GM19035 (cell line): ENCODE results near the gene RTP2.
A peak's percentile ranks its signal among the peaks of the same experiment; 100 is the strongest.

Experiments
- ATAC-seq: cut with Tn5 transposase; IDR thresholded peaks from one replicate; pipeline ENCODE4 v1.9.1; 2021; ENCODE audit not compliant: unreplicated experiment

RTP2 gene

DNA sequence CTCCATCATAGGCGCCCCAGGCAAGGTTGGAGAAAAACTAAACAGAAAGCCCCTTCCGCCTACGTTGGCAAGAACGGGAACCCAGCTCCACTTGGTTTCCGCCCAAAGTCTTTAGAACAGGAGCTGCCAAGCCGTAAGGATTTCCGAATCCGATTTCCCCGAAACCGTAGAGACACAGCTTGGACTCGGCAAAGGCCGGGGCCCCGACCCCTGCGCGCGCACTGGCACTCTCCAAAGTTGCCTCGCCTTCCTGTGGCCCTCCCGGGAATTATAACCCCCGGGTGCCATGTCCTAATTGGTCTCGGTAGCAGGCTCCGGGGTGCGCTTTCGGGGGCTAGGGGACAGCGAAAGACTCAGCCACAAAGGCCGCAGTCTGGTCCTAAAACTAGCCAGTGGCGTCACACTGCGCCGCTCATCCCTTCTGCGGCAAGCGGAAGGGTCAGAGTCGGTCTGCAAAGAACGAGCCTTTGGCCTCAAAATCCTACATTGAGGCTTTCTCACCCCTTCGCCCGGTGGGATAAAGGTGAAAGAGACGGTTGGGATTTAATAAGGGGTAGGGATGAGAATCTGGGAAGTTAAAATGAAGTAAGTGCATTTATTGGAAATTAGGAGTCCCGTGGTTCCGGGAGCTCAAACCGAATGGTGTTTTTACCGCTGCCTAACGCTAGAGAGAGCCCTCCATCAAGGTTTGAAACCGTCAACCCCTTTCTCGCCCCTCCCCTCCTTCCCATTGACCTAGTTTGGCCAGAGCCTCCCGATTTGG, 36.2 kb upstream of the RTP2 start:
- ATAC-seq = peak; percentile 52

DNA sequence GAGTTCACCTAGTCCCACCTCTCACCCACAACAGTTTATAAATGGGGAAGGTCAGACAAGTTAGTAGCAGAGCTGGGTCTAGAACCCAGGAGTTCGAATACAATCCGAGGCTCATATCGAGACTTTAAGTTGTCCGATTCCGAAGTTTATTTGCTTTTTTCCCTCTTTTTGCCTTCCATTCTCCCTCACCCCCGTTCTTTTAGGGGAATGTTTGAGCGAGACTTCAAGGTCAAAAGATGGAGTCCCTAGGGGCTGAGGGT, 35.6 kb upstream of the RTP2 start:
- ATAC-seq = no peak

DNA sequence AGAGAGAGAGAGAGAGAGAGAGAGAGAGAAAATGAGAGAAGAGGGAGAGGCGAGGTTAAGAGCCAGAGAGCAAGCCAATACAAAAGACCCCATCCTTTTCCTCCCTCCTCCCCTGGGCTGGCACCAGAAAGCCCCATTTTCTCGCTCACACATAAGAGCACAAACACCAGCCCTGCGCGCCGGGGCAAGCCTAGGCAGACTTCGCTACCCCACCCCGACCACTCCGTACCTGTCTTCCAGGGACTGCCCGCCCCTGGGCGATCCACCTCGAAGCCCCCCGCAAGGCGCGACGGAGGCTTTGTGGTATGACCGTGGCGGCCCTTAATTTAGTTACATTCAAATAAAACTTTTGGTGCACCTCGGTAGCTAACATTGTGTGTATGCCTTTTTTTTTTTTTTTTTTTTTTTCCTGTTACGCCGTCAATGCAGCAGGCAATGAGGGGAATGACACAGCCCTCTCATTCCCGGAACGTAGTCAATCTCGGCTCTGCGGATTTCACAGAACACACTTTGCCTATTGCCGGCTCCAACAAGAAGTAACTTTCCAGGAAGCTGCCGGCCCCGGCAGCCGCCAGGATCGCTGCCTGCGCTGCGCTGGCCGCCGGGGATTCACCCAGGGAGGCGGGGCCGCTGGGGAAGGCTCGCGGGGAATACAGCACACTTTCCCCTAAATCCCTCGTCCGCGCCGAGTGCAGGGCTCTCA, 35.2 kb upstream of the RTP2 start:
- ATAC-seq = no peak

DNA sequence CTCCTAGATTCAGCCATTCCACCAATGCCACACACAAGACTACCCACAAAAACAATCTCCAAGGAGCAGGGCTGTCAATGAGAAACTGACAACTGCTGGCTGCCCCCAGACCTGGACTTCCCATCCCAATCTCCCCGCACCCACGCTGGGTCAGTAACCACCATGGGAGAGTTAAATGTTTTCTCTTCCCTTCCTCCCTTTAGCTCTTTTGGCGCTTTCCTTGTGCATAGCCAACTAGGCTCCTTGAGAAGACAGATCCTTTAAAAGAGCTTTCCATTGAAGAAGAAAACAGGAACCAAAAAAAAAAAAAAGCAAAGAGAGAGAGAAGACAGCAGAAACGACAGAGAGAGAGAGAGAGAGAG, 34.6 kb upstream of the RTP2 start:
- ATAC-seq = no peak

DNA sequence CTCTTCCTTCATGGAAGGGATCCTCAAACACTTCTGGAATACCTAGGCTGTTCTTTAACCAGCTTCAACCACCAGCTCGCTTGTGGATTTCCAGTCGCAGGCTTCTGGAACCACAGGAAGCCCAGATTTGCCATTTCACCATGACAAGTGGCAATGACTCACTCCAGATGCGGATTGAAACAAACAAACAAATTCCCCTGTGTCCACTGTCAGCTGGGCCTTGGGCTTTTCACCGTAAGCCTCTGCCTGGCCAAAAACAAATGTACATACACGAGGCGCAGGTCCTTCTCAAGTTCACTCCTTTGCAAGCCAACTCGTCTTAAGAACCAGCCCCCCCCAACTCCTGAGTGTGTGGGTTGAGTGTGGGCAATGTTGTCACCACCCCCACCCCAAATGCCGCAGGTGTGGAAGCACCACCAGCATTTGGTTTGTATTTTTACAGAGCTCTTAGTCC, 34.1 kb upstream of the RTP2 start:
- no peak for ATAC-seq

DNA sequence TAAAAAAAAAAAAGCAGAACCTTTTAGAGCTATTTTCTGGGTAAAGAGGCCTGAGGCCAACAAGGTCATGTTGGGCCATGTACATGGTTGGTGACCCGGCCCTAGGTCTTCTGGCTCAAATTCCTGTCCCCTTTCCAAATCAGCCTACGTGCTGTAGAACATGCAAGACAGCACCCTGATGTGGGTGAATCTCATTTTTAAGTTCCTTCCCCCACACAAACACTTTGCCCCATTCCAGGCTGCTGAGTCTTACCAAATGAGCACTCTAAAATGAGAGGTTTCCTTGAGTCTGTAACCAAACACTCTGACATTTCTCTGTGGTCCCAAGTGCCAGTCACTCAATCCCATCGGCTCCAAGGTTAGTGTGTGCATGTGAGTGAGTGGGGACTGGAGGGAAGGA, 33.5 kb upstream of the RTP2 start:
- ATAC-seq = no peak

DNA sequence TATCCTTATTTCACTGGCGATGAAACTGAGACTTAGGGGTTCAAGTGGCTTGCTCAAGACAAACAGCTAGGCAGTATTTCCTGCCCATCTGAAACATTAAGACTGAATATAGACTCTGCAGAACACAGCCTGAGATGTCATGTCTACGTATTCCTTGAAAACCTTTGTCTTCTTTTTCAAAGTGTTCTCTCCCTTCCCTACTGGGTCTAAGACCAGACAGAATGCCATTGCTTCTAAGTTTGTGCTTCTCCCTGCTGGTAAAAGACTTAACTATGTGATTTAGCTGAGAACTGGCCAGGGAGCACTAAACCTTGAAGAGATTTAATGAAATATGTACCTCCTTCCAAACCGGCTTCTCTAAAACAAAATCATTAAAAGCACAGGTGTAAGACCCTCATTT, 33.0 kb upstream of the RTP2 start:
- no peak for ATAC-seq

DNA sequence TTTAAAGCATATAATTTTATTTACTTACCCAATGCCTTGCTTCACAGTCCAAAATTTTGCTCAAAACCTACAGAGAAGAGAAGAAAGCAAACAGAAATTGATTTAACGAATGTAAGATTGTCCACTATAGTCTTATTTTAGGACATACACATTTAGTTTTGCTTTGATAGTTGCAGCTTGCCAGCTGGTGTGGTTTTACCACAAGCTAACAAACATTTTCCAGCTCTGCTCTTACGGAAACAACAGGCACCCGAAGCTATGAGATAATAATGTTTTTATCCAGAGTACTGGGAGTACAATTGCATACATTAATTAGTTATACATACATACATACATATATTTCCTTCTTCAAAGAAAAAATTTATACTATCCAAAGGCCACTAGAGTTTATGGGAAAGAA, 32.5 kb upstream of the RTP2 start:
- no peak for ATAC-seq

DNA sequence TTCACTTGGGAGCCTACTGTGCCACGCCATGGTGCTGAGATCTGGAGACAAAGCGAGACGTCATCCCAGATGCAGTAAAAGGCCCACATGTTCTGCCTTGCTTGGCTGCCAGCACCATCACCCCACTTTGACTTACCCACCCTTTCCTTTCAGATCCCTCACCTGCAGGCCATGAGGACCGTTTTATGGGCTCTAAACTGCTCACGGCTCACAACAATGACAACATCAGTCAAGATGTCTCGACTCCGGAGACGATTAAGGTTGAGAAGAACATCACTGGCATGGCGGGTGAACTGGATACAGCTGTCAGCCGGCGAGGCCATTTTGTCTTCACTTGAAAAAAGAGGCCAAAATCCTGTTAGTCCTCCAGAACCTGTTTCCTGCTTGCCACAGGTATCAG, 31.0 kb upstream of the RTP2 start:
- no peak for ATAC-seq

DNA sequence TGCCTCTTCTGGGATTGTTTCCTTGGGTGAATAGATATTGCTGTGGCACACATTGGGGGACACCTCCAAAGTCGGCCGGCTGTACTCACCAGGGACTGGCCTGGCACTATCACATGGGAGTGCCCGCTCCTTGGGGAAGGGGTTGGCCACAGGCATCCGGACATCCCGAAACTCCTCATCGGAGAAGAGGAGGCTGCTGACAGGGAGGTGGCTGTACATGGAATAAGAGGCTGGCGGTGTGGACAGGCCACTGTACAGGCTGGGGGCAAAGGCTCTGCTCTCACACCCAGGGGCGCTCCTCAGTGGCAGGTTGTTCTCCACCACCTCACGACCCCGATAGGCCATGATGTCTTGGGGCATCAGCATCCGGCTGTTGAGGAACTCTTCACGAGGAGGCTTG, 27.2 kb upstream of the RTP2 start:
- ATAC-seq = no peak

DNA sequence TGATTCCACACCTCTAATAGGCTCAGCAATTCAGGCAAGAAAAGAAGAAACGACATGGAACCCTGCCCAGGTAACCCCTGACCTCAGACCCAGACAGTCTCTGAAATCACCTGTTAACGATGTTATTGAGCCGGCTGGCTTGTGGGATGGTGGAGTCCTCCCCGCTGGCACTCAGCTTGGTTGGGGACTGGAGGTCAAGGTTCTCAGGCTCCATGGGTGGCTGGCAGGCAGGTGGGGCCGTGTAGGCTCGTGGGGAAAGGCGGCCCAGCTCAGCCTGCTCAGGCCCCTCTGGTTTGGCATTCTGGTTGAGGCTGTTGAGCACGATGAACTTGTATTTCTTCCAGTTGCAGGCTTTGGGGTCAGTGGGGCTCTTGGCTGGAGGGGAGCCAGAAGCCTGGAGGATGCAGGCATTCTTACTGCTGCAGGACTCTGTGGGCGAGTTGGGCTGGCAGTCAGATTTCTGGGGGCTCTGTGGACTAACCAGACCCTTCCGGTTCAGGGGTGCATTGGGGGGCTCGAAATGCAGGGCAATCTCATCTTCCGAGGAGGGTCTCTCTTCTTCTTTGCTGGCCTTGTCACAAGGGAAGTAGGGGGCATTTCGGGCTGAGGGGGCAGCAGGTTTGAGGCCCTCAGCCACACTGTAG, 26.7 kb upstream of the RTP2 start:
- ATAC-seq = no peak

DNA sequence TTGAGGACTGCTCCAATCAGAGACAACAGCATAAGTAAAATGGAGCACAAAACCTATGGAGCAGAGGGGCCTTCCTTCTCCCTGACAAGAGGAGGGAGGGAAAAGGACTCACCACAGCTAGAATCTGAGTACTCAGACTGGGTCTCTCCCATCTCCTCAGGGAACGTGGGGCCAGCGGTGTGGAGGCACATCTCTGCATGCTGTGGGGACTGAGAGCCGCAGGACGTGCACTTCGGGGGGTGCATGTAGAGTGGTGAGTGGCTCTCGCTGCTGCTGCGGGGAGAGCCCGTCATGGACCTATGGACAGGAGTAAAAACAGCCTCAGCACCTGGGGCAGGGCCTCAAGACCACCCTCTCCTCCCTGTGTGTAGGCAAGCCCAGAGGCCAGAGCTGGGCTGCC, 25.9 kb upstream of the RTP2 start:
- ATAC-seq = no peak

DNA sequence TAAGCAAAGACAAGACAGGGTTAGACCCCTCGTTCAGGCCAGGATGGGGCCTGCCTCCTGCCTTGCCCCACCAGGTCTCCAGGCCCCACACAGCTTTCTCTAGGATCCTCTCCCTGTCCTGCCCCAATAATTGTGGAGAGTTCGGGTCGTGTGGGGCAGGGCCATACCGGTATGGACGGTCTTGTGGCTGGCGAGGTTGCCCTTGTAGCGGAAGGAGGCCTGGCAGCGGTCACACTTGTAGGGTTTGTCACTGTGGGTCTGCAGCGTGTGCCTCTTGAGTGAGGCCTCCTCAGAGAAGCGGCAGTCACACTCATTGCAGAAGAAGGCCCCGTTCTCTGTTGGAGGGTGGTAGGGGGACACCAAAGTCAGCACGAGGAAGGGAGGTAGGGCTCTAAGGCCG, 24.2 kb upstream of the RTP2 start:
- ATAC-seq = no peak

DNA sequence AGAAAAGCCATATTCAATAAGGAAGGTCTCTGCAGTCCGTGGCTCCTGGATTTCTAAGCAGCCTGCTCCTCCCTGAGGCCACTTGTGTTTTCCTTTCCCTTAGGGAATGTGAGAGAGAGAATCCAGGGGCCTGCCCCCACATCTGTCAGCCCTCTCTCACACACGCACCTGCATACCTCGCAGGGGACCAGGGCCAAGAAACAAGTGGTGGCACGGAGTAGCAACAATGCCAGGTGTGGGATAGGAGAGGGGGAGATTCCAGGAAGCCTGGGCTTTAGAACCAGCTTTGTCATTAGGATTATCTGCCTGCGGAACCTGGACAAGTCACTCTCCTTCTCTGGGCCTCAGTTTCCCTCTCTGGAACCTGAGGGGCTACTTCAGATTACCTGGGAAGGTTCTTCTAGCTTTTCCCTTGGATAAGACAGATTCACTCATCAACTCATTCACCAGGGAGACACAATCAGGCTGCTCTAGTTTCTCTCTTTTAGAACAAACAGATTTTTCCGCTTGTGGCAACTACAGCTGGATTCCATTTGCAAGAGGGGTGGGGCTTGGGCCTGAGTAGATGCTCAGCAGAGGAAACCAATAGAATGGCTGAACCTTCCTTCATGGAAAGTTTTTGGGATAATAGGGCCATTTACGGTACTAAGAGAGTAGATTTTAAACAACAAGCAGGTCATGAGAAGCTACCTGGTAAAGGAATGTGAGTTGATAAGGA, 23.5 kb upstream of the RTP2 start:
- no peak for ATAC-seq

DNA sequence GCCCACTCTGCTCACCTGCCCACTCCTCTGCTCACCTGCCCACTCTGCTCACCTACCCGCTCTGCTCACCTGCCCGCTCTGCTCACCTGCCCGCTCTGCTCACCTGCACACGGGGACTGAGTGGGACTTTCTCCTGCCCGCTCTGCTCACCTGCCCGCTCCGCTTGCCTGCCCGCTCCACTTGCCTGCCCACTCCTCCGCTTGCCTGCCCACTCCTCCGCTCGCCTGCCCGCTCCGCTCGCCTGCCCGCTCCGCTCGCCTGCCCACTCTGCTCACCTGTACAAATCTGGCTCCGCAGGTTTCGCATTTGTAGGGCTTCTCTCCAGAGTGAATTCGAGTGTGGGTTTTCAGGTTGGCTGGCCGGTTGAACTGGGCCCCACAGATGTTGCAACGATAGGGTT, 22.9 kb upstream of the RTP2 start:
- ATAC-seq = no peak

DNA sequence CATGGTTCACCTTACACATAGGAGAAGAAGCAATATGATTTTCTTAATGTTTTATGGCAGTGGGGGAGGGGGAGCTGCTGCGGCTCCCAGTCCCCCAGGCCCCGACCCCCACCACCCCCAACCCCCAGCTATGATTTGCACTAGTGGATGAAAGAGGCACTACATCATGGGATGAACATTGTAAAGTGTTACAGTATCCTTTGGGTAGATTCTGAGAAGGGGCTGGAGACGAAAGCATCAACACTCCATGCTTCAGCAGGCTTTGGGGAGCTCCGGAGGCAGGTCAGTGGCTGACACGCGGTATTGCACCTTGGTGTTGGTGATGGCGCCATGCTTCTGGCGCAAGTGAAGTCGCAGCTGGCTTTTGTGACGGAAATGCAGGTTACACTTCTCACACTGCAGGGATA, 19.9 kb upstream of the RTP2 start:
- ATAC-seq = no peak

DNA sequence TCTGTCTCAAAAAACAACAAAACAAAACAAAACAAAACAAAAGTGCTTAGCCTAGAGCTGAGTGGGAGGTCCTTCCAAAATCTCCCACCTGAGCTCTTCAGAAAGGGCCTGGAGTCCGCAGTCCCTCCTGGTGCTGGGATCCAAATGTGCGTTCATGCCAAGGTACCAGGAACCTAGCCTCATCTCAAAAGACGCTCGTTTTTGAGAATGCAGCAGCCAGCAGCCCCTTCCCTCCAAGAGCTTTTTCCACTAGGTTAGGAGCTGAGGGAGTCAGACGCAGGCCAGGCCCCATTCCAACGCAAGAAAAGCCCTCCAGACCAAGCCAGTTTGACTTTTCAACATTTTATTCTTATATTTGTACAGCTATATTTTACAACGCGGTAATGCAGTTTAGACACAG, 18.7 kb upstream of the RTP2 start:
- ATAC-seq = no peak

DNA sequence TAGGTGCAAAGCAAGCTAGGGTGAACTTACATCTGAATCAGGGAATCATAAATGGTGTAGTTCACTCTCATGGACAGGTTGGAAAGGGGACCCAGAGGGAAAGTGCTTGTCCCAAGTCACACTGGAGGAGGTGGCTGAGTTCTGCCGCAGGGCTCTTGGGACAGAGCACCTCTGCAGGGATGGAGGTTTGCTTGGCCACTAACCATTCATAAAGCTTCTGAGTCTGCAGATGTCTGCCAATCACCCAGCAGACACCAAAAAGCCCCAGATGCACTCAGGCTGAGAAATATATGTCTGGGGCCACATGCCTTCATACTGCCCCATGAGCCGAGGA, 17.9 kb upstream of the RTP2 start:
- no peak for ATAC-seq

DNA sequence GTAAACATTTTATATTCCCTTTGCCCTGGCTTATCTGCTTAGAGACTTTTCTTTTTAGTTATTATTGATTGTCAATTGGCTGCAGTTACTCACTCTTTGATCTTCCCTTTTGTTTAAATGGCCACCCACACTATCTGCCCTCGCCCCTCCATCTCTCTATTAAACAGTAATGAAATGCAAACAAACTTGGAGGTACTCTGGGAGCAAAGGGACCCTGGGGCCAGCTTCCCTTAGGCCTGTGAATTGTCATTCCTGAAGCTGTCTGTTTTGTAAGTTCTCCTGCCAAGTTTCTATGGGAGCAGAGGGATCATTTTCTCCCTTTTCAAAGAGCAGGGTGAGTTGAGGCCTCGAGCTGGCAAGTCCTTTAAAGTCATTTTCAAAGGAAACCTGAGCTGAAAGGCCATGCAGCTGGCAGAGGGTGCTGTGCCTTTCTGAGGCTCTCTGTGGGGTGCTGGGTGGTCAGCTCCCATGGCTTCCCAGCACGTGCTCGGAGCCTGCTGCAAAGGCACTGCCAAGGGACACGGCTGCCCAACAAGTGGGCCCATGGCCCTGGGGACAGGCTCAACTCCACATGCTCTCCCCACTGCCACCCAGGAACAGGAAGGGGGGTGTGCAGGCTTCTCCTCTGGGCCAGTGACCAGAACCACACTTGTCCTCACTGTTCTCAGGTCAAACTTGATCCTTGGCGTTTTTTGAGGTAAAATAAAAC, 17.4 kb upstream of the RTP2 start:
- ATAC-seq = no peak

DNA sequence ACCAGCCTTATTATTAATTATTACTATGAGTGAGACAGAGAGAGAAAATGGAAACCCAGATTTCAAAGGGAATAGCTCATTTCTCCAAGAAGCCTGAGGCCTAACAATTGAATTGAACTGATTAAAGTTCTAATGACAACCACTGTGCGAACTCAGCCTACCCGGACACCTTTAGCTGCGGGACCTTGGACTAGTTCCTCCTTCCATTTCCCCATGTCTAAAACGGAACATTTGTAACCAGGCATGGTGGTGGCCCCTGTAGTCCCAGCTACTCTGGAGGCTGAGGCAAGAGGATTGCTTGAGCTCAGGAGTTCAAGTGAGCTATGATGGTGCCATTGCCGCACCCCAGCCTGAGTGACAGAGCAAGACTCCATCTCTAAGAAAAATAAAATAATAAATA, 16.4 kb upstream of the RTP2 start:
- no peak for ATAC-seq

DNA sequence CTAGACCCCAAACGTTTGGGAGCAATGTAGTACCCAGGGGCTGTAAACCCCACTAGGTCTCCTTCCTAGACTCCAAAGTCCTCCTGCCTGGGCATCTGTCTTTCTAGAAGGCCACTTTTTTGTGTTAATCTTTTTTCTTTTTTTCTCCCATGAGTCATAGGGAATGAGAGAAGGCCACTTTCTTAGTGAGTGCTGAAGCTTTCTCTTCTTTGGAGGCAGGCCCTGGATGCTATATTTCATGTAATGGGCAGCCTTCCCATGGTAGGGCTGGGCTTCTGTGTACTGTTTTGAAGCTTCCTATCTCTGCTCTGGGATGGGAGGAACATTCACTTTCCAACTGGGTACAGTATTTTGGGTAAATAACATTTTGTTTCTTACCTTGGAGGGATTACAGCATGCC, 15.2 kb upstream of the RTP2 start:
- ATAC-seq = no peak
